ENCODE data around the gene TTYH2.

TTYH2 gene

DNA sequence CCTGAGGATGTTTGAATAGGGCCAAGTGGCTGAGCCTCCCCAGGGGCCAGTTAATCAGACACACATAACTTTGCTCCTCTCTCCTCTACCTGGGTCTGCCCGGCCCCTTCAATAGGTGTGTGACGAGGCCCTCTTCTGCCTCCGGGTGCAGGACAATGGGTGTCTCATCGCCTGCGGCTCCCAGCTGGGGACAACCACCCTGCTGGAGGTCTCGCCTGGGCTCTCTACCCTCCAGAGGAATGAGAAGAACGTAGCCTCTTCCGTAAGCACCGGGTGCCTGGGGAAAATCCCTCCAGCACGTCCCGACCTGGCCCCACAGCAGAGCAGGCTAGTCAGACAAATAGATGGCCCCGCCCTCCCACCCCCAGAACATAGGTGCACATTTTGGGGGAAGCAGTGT is 96.5 kb downstream of the TTYH2 start:
- H3K9me3 ChIP-seq (ENCODE audit: control insufficient read depth, low read length) = no peaks in the 10 kb centered on the region
- H3K4me3 ChIP-seq (ENCODE audit: insufficient read depth, low read depth, low read length, poor library complexity, severe bottlenecking) = no peak overlapping the region
- H3K36me3 ChIP-seq (ENCODE audit: control insufficient read depth, insufficient read depth, low read length) = no peaks in the 10 kb centered on the region
- no peak for DNase-seq
- no peaks in the 10 kb centered on the region for H3K27me3 ChIP-seq (replicated peaks; ENCODE audit: control insufficient read depth, insufficient read depth, low read length, poor library complexity, severe bottlenecking)
- no peak overlapping the region for H3K27ac ChIP-seq (ENCODE audit: insufficient read depth, low read length, poor library complexity, severe bottlenecking)
- no peaks in the 10 kb centered on the region for H3K4me1 ChIP-seq (ENCODE audit: control insufficient read depth, insufficient read depth, low read length, poor library complexity, severe bottlenecking)

Measured in effector memory CD4-positive, alpha-beta T cell (primary cell).